Lower lobe of right lung (tissue), 2 donors: ENCODE data around the gene USP40. TPM values are rescaled to one million over a fixed set of nuclear protein-coding genes. Genes with fewer than 3 reads are reported as not detected.
A peak's percentile ranks its signal among the peaks of the same experiment; 100 is the strongest.

ENCODE experiments used
- ATAC-seq, 2 donors: fragments of 200-7000 bp; cut with Tn5 transposase; one replicate each; pipeline ENCODE4 v1.9.1; 2020 to 2022; ENCODE audit warnings: mild to moderate bottlenecking in 2 of 2, moderate library complexity in 2 of 2
- DNase-seq: peaks from one replicate; pipeline ENCODE4 v3.0.0-alpha.2; 2020
- H3K27ac ChIP-seq: fragments of 200-600 bp; one replicate; pipeline ENCODE4 v1.8.0; 2022
- H3K27me3 ChIP-seq: fragments of 200-600 bp; one replicate; pipeline ENCODE4 v1.8.0; 2022; ENCODE audit warnings: low read depth
- H3K36me3 ChIP-seq: fragments of 200-600 bp; one replicate; pipeline ENCODE4 v1.8.0; 2022; ENCODE audit warnings: mild to moderate bottlenecking
- H3K4me1 ChIP-seq: fragments of 200-600 bp; one replicate; pipeline ENCODE4 v1.8.0; 2022
- H3K4me3 ChIP-seq: fragments of 200-600 bp; one replicate; pipeline ENCODE4 v1.8.0; 2022; ENCODE audit warnings: mild to moderate bottlenecking
- H3K9me3 ChIP-seq: fragments of 200-600 bp; one replicate; pipeline ENCODE4 v1.8.0; 2022
- intact Hi-C: fragments of 100-400 bp; cut with DNase I; formaldehyde crosslinking; loops from one replicate; pipeline ENCODE4 v1.11.0; 2022
- total RNA-seq: library from RNA; stranded (reverse); fragmentation: NEBNext Ultra II Directional; extraction: Animal tissue kit (Norgen Biotek cat#: 25700); gene quantifications from one replicate; pipeline ENCODE4 v1.2.1, GENCODE V29; 2021
- TF ChIP-seq, protein P1 (sequence below): fragments of 200-600 bp; IDR thresholded peaks from one replicate; pipeline ENCODE4 v1.8.0; 2022; ENCODE audit warnings: antibody characterized with exemption, mild to moderate bottlenecking
- donor health status: DM: no; HTN: yes; CAD: no; lungs with severe emphysema.

The USP40 gene
- total RNA-seq, 1 donor from 2014 or later, result 45.4 TPM

DNA sequence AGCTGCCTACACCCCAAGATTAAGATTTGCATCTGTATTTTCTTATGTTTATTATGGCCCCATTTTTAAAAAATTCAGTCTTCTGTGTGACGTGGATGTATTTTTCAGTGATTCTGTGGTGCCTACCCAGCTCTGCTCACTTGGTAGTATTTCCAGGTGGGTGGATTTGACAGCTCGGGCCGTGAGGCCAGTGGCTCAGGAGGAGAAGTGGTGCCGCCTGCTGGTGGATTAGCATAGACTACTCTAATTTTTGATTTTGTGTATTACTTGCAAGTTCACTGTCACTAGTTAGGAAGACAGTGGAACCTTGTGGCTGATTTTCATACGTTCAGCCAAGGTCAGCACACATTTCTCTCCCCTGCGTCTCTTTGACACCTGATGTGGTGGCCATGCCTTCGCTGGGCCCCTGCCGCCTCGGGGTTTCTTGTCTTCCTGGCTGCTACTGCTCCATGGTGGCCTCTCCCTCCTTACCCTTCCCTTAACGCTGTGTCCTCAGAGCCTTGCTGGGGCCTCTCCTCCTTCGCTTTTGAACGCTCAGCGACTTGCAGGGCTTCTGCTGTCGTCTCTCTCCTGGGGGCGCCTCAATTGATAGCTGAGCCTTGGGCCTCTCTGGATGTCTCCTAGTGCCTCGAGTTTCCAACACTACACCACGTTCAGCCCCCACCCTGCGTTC lies 122.9 kb downstream of the USP40 start:
- peak; percentile 81 for DNase-seq
- Histone ChIP-seq H3K4me3 (no peak overlapping the region), H3K27me3 (no peaks in the 10 kb centered on the region), H3K9me3 (no peaks in the 10 kb centered on the region), H3K4me1 (no peaks in the 10 kb centered on the region), H3K36me3 (peaks cover 81% of the 10 kb centered on the region), H3K27ac (no peak overlapping the region)
- TF ChIP-seq, protein P1, sequence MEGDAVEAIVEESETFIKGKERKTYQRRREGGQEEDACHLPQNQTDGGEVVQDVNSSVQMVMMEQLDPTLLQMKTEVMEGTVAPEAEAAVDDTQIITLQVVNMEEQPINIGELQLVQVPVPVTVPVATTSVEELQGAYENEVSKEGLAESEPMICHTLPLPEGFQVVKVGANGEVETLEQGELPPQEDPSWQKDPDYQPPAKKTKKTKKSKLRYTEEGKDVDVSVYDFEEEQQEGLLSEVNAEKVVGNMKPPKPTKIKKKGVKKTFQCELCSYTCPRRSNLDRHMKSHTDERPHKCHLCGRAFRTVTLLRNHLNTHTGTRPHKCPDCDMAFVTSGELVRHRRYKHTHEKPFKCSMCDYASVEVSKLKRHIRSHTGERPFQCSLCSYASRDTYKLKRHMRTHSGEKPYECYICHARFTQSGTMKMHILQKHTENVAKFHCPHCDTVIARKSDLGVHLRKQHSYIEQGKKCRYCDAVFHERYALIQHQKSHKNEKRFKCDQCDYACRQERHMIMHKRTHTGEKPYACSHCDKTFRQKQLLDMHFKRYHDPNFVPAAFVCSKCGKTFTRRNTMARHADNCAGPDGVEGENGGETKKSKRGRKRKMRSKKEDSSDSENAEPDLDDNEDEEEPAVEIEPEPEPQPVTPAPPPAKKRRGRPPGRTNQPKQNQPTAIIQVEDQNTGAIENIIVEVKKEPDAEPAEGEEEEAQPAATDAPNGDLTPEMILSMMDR, result peak; percentile 78
- intact Hi-C loops, result no loop called here
- peak; percentile 77 to 81 for ATAC-seq

DNA sequence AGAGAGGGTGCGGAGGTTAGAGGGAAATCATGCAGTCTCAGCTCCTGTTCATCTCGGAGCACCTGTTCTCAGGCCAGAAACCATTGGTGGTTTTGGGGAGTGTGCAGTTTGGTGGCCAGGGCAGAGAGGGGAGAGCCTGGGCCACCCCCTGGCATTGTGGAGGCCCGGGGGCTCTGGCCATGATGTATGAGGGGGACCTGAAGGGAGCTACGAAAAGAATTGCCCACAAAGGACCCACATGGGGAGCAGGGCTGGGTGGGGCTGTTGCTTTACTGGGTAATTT lies 124.6 kb downstream of the USP40 start:
- no peak for DNase-seq
- no peak overlapping the region for H3K4me3 ChIP-seq
- peaks cover 81% of the 10 kb centered on the region for H3K36me3 ChIP-seq
- no peak overlapping the region for H3K27ac ChIP-seq
- no peak for ATAC-seq
- TF ChIP-seq, protein P1, result no peak
- no peaks in the 10 kb centered on the region for H3K4me1 ChIP-seq
- no peaks in the 10 kb centered on the region for H3K27me3 ChIP-seq
- H3K9me3 ChIP-seq, result no peaks in the 10 kb centered on the region
- intact Hi-C loops, result no loop called here

DNA sequence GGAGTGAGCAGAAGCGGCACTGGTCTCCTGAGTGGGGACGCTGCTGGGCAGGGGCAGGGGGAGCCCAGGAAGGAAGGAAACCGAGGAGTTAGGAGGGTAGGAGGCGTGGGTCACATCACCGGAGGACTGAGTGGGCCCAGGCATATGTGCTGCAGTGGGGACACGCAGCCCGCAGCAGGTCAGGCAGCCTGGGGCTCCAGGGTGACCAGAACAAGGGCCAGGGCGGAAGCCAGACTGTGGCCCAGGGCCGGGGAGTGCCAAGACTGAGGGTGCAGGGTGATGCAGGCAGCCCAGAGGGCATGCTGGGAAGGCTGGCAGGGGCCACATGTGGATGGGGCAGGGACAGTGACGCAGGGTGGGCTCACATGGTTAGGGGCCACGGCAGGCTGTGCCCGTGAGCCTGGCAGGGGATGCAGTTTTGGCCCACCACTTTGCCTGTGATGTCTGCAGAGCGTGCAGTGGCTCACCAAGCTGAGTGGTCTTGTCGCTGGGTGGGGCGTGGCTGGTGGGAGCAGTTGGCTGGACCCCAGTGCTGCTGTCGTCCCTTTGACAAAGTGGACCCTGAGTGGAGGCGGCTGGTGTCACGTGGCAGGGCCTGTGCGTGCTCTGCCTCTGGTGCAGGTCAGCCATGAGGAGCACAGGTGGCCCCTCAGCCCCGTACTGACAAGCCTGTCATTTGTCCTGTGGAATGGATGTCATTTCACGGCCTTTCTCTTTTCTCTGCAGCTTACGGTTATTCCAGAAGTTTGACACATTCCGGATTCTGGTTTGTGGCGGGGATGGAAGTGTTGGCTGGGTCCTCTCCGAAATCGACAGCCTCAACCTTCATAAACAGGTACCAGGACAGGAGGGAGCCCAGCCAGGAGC lies 125.2 kb downstream of the USP40 start:
- peaks cover 81% of the 10 kb centered on the region for H3K36me3 ChIP-seq
- H3K9me3 ChIP-seq, result no peaks in the 10 kb centered on the region
- H3K27me3 ChIP-seq, result no peaks in the 10 kb centered on the region
- TF ChIP-seq, protein P1, result no peak
- ATAC-seq (no peak), DNase-seq (peak; percentile 41)
- H3K4me1 ChIP-seq, result no peaks in the 10 kb centered on the region
- intact Hi-C loops, result no loop called here
- no peak overlapping the region for H3K27ac ChIP-seq
- no peak overlapping the region for H3K4me3 ChIP-seq

DNA sequence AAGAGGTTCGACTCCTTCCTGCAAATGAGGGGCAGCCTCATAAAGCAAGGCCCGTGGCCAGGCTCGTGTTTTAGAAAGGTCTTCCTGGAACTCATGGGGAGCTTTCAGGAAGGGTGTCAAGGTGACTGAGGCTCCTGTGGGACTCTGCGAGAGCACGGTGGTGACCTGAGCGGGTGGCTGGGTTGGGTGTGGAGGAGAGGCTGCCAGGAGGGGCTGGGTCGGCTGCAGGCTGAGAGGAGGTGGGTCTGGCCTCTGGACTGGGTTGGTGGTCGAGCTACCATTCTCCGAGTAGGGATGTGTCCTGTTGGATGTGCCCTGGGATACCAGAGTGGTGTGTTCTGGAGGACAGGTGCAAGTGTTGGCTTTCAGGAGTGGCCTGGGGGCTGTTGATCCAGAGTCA lies 125.9 kb downstream of the USP40 start:
- H3K36me3 ChIP-seq, result peaks cover 81% of the 10 kb centered on the region
- intact Hi-C loops, result no loop called here
- peak; percentile 34 for DNase-seq

DNA sequence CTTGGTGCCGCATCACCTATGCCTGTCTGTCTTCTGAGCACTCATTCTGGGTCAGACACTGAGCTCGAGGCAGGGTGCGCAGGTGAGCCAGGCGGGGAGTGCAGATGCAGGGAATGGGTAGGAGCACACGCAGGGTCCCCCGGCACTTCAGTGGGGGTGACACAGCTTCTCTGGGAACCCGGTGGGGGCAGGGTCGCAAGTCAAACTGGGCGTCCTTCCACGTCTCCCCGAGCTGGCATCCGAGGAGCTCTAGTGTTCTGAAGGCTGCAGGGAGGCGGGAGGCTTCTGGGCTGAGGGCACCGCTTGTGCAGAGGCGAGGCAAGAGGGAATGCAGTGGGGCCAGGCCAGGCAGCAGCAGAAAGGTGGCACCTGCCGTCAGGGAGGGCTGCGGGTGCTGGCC lies 126.3 kb downstream of the USP40 start:
- ATAC-seq, result no peak
- H3K27me3 ChIP-seq, result no peaks in the 10 kb centered on the region
- no peaks in the 10 kb centered on the region for H3K4me1 ChIP-seq
- H3K9me3 ChIP-seq, result no peaks in the 10 kb centered on the region
- H3K36me3 ChIP-seq, result peaks cover 81% of the 10 kb centered on the region
- H3K27ac ChIP-seq, result no peak overlapping the region
- H3K4me3 ChIP-seq, result no peak overlapping the region
- TF ChIP-seq, protein P1, result no peak
- intact Hi-C loops, result no loop called here
- DNase-seq, result peak; percentile 39

More for the DNA sequence above, 125.9 kb downstream of the USP40 start:
- no peaks in the 10 kb centered on the region for H3K9me3 ChIP-seq
- TF ChIP-seq, protein P1, result no peak
- no peak overlapping the region for H3K27ac ChIP-seq
- no peaks in the 10 kb centered on the region for H3K4me1 ChIP-seq
- no peak for ATAC-seq
- no peak overlapping the region for H3K4me3 ChIP-seq
- H3K27me3 ChIP-seq, result no peaks in the 10 kb centered on the region
